ENCODE data around the gene HSPA12B.

DNA sequence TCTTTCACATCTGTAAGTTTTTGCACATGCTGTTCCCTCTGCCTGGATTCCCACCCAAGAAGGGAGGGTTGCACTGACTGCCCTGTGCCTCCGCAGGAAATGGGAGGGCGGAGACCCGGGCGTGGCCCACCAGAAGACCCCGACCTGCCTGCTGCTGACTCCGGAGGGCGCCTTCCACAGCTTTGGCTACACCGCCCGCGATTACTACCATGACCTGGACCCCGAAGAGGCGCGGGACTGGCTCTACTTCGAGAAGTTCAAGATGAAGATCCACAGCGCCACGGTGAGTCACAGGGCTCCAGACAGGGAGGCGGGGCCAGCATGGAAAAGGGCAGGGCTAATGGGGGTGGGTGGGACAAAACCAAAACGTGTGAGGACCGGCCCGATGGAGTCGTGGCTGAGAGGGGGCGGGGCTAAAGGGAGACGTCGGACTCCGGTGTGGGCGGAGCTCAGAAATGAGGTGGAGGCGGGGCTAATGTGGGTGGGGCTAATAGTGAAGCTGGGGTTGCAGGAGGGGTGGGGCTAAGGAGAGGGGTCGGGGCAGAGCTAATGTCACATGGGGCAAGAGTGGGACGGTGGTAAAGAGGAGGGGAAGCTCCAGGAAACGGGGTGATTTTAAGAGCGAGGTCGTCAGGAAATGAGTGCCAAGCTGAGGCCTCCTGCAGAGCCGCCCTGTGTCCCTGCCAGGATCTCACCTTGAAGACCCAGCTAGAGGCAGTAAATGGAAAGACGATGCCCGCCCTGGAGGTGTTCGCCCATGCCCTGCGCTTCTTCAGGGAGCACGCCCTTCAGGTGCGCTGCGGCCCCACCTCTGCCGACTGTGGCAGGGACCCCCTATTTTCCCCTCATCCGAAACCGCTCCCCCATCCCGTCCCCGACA is 12.6 kb downstream of the HSPA12B start:
- TF ChIP-seq, protein P1, sequence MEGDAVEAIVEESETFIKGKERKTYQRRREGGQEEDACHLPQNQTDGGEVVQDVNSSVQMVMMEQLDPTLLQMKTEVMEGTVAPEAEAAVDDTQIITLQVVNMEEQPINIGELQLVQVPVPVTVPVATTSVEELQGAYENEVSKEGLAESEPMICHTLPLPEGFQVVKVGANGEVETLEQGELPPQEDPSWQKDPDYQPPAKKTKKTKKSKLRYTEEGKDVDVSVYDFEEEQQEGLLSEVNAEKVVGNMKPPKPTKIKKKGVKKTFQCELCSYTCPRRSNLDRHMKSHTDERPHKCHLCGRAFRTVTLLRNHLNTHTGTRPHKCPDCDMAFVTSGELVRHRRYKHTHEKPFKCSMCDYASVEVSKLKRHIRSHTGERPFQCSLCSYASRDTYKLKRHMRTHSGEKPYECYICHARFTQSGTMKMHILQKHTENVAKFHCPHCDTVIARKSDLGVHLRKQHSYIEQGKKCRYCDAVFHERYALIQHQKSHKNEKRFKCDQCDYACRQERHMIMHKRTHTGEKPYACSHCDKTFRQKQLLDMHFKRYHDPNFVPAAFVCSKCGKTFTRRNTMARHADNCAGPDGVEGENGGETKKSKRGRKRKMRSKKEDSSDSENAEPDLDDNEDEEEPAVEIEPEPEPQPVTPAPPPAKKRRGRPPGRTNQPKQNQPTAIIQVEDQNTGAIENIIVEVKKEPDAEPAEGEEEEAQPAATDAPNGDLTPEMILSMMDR (conservative IDR thresholded peaks at IDR 0.05) = no peak
- TF ChIP-seq ZFX (IDR thresholded peaks at IDR 0.05) = no peak
